ENCODE results near the gene P4HA2. TPM values are rescaled to one million over a fixed set of nuclear protein-coding genes. Genes with fewer than 3 reads are reported as not detected.

The P4HA2 gene
- total and polyA plus RNA-seq, 2 of the 13 experiments (the other 11 are each of a cell fraction or from before 2014, with no cell fraction given) = 37.7 to 126 TPM

GRCh38 chr5:132270706-132271105 is 43.1 kb upstream of the P4HA2 start (continued):
- TF ChIP-seq ZNF10 (CRISPR knock-in tag; IDR thresholded peaks at IDR 0.05; ENCODE audit: borderline replicate concordance, low read depth) (no peak), NBN (conservative IDR thresholded peaks at IDR 0.05) (no peak), SOX6 (IDR thresholded peaks at IDR 0.05) (no peak), SOX6 (CRISPR knock-in tag; IDR thresholded peaks at IDR 0.05) (no peak)

DNA sequence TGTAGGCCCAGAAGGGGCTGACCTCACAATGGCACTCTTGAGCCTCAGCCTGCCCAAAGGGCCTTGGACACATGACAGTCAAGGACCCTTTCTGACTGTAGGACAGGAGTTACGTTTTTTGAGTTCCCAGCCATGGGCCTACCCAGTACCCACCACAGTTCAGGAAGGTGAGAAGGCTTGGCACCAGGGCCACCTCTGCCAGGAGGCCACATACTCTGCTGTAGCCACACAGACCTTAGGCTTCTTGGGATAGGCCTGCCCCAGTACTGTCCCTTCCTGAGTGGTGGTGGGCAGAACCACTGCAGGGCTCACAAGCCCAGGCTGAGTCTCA is 42.6 kb upstream of the P4HA2 start:
- FAIRE-seq = no peak
- intact Hi-C loops (cut with micrococcal nuclease; ENCODE audit: unreplicated experiment) = loop anchor here (5.0 kb wide), 1 partner anchor 97 kb away; the partner anchor contains the start of gene SLC22A5
- no peak for DNase-seq (ENCODE audit: low spot score)
- Histone ChIP-seq H3K27me3 (ENCODE audit: control insufficient read depth in 1 of 2, insufficient read depth in 2 of 2, low read length in 2 of 2) (no peaks in the 10 kb centered on the region), H3K27ac (ENCODE audit: extremely low read length, insufficient read depth, low read length) (no peak overlapping the region), H3K79me2 (ENCODE audit: insufficient read depth, low read length) (no peaks in the 10 kb centered on the region), H3K9me3 (ENCODE audit: low read length) (no peaks in the 10 kb centered on the region), H3K4me2 (ENCODE audit: low read depth, low read length) (no peak overlapping the region), H3K9ac (ENCODE audit: insufficient read depth, low read depth, low read length) (no peak overlapping the region), H2AFZ (ENCODE audit: low read length) (no peak overlapping the region), H3K4me3 (replicated peaks in 1 of 3; ENCODE audit: insufficient read depth in 1 of 3, low read depth in 2 of 3, low read length in 3 of 3) (no peak overlapping the region), H3K4me1 (ENCODE audit: insufficient read depth, low read length) (peaks cover 57% of the 10 kb centered on the region), H4K20me1 (ENCODE audit: insufficient read depth, low read length) (no peaks in the 10 kb centered on the region), H3K36me3 (replicated peaks in 1 of 2; ENCODE audit: control insufficient read depth in 1 of 2, insufficient read depth in 2 of 2, low read length in 2 of 2) (no peaks in the 10 kb centered on the region)
- no TSS peak for BruUV-seq (replicated peaks)
- ChIA-PET CTCF (ENCODE audit: low intra/inter-chr PET ratio, low total read pairs) (no interaction called here), POLR2A (interaction anchor here (3.3 kb wide), 1 partner anchor 23 kb away, joined by 12 read pairs; the partner anchor contains the start of gene SLC22A4)
- WGBS (ENCODE audit: low lambda C conversion rate) = 63% methylated on average over 1 of the region's 1 CpG
- in situ Hi-C loops (cut with HindIII; ENCODE audit: extremely low pct_ligation_motif_present, low pct_unique_long_range_greater_than_20kb) = no loop called here
- ATAC-seq = no peak; the same call in 2 of the 3 replicates
- TF ChIP-seq PRMT3 (CRISPR knock-in tag; IDR thresholded peaks at IDR 0.05; ENCODE audit: borderline replicate concordance, low read depth) (no peak), ZBTB38 (CRISPR knock-in tag; IDR thresholded peaks at IDR 0.05) (no peak), IRF9 (CRISPR knock-in tag; IDR thresholded peaks at IDR 0.05; ENCODE audit: borderline replicate concordance) (no peak), MAFK (conservative IDR thresholded peaks at IDR 0.05 in 1 of 2, IDR thresholded peaks at IDR 0.05 in 1 of 2; ENCODE audit: low read length in 2 of 2) (no peak), PAX8 (CRISPR knock-in tag; IDR thresholded peaks at IDR 0.05; ENCODE audit: borderline replicate concordance) (no peak), ZFY (CRISPR knock-in tag; IDR thresholded peaks at IDR 0.05) (no peak), ZNF530 (CRISPR knock-in tag; IDR thresholded peaks at IDR 0.05; ENCODE audit: low read depth) (no peak), NR2F1 (CRISPR knock-in tag; IDR thresholded peaks at IDR 0.05) (no peak), NRL (CRISPR knock-in tag; IDR thresholded peaks at IDR 0.05; ENCODE audit: borderline replicate concordance) (no peak), ZNF879 (CRISPR knock-in tag; IDR thresholded peaks at IDR 0.05) (no peak), ZNF737 (CRISPR knock-in tag; IDR thresholded peaks at IDR 0.05; ENCODE audit: borderline replicate concordance) (no peak)
